ENCODE data around the gene SSH2. TPM values are rescaled to one million over a fixed set of nuclear protein-coding genes. Genes with fewer than 3 reads are reported as not detected.

The SSH2 gene
- total RNA-seq, 4 donors from 2014 or later, result 30.2 to 38.6 (median 35.5) TPM

DNA sequence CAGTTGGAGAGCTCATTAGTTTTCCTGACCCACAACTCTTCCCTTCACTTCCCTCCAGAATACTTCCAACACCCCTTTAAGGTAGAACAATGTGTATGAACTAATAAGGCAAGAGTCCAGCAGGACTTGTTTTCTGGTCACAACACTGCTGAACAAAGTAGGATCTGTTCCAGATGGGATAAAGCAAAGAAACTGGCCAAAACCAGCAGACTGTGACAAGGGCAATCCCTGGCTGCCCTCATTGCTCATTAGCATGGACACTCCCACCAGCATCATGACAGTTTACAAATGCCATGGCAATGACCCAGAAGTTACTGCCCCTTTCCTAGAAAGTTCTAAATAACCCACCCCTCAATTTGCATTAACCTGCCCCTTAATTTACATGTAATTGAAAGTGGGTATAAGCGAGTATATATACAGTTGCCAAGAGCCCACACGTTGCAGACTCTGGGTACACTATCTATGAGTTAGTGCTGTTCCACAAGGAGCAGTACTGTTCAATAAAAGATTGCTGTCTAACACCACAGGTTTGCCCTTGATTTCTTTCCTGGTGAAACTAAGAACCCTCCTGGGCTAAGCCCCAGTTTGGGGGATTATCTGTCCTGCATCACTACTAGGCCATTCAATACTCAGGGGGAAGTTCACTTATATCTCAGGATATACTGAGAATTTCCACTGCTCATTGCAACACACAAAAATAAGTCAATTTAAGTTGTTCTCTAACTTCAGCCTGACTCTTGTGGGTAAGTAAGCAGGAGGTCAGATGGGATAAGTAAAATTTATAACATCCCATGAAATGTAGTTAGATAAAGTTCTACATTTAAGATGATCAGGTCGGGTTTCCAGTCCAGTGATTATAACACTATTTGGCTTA is 82.3 kb downstream of the SSH2 start:
- Histone ChIP-seq H3K27ac (peak overlapping the region in 1 of 3 donors; percentile 36), H3K36me3 (no peaks in the 10 kb centered on the region), H3K27me3 (no peaks in the 10 kb centered on the region), H3K4me3 (replicated peaks in 1 of 3) (no peak overlapping the region), H3K9me3 (no peaks in the 10 kb centered on the region), H3K4me1 (peaks cover 14 to 19% of the 10 kb centered on the region in 2 donors)
- peak; percentile 16 to 32 for DNase-seq
- intact Hi-C loops (cut with DNase I), result no loop called here
- 86 to 97% methylated on average over 3 of the region's 3 CpGs for WGBS, 2 donors
- TF ChIP-seq POLR2A (IDR thresholded peaks at IDR 0.05), result no peak
- TF ChIP-seq, protein P1, sequence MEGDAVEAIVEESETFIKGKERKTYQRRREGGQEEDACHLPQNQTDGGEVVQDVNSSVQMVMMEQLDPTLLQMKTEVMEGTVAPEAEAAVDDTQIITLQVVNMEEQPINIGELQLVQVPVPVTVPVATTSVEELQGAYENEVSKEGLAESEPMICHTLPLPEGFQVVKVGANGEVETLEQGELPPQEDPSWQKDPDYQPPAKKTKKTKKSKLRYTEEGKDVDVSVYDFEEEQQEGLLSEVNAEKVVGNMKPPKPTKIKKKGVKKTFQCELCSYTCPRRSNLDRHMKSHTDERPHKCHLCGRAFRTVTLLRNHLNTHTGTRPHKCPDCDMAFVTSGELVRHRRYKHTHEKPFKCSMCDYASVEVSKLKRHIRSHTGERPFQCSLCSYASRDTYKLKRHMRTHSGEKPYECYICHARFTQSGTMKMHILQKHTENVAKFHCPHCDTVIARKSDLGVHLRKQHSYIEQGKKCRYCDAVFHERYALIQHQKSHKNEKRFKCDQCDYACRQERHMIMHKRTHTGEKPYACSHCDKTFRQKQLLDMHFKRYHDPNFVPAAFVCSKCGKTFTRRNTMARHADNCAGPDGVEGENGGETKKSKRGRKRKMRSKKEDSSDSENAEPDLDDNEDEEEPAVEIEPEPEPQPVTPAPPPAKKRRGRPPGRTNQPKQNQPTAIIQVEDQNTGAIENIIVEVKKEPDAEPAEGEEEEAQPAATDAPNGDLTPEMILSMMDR (IDR thresholded peaks at IDR 0.05), result no peak

DNA sequence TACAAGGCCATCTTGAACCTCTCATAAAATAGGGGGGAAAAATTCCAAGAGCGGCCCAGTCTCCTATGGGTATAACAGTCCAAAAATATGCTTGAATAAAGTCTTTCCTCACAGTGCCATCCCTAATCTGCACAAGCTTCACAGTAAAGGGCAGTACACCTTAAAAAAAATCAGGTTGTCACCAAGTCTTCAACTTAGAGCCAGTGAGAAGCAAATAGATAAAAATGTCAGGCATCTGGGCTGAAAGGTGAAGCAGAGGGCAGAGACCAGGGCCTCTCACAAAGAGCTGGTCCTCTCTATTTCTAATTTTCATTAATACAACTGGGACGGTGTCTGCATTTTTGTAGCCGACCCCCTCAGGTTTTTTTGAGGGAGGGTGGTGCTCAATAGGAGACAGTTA is 82.9 kb downstream of the SSH2 start:
- no peak for DNase-seq
- intact Hi-C loops (cut with DNase I), result no loop called here
- peaks cover 14 to 19% of the 10 kb centered on the region in 2 donors for H3K4me1 ChIP-seq
- H3K9me3 ChIP-seq, result no peaks in the 10 kb centered on the region
- TF ChIP-seq, protein P1 (IDR thresholded peaks at IDR 0.05), result no peak
- no peak for TF ChIP-seq POLR2A (IDR thresholded peaks at IDR 0.05)
- no peaks in the 10 kb centered on the region for H3K27me3 ChIP-seq
- peak overlapping the region in 2 of 3 donors; percentile 11 to 36 for H3K27ac ChIP-seq
- 81 to 87% methylated on average over 3 of the region's 3 CpGs for WGBS, 2 donors
- H3K4me3 ChIP-seq (replicated peaks in 1 of 3), result no peak overlapping the region
- H3K36me3 ChIP-seq, result no peaks in the 10 kb centered on the region

DNA sequence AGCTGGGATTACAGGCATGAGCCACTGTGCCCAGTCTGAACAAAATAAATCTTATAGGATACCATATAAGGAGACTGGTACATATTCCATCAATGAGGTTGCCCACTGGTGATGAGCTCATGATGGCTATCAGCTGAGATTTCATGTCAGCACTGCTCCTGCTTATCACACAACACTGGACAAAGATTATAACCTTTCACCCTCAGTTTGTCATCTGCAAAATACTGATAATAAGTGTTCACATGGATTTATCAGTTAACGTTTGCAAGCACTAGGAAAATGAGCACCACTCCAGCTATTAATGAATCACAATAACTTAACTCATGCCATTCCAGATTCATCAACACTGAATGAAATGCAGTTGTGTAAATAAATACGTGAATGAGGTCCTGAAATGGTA is 83.7 kb downstream of the SSH2 start:
- H3K27ac ChIP-seq, result no peak overlapping the region
- peaks cover 15 to 19% of the 10 kb centered on the region in 2 donors for H3K4me1 ChIP-seq
- DNase-seq, result no peak
- 70 to 87% methylated on average over 2 of the region's 2 CpGs for WGBS, 2 donors
- no peak overlapping the region for H3K4me3 ChIP-seq (replicated peaks in 1 of 3)
- H3K36me3 ChIP-seq, result no peaks in the 10 kb centered on the region
- no peaks in the 10 kb centered on the region for H3K9me3 ChIP-seq
- no peaks in the 10 kb centered on the region for H3K27me3 ChIP-seq
- intact Hi-C loops (cut with DNase I), result no loop called here
- no peak for TF ChIP-seq POLR2A (IDR thresholded peaks at IDR 0.05)
- TF ChIP-seq, protein P1 (IDR thresholded peaks at IDR 0.05), result no peak

DNA sequence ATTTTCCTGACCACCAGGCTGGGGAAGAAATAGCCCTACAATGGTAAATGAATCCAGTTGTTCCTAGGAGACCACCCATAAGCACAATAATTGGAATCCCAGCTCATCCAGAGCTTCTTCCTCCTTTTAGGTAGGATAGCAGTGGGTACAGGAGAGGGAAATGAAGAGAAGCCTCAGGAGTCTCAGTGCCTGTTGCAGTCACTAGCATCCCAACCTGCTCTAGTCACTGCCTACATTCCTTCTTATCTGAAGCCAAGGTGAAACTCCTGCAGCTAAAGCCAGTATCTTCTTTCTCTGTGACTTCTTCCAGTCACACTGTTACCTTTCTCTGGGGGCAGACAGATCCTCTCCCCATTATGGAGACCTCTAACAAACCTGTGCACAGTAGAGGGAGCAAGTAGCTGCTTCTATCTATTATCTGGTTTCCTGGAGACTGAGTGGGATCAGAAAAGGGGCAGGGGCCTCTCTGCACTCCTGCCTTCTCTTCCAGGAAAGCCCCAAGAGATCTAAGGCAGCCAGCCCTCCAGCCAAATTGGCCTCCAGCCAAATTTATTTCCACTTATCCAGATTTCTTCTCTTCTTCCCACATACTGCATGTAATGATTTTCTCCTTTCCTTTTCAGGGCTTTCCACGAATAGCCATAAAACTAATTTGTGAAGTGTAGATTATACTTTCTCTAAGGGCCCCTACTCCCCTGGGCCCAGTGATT is 85.5 kb downstream of the SSH2 start:
- WGBS, 2 donors, result 75 to 79% methylated on average over 1 of the region's 1 CpG

More for the DNA sequence above, 85.5 kb downstream of the SSH2 start:
- H3K4me3 ChIP-seq (replicated peaks in 1 of 3), result no peak overlapping the region
- no peak for DNase-seq
- no peak for TF ChIP-seq POLR2A (IDR thresholded peaks at IDR 0.05)
- TF ChIP-seq, protein P1 (IDR thresholded peaks at IDR 0.05), result no peak
- H3K9me3 ChIP-seq, result no peaks in the 10 kb centered on the region
- no peaks in the 10 kb centered on the region for H3K36me3 ChIP-seq
- no peak overlapping the region for H3K27ac ChIP-seq
- peaks cover 19 to 23% of the 10 kb centered on the region in 2 donors for H3K4me1 ChIP-seq
- intact Hi-C loops (cut with DNase I), result no loop called here
- H3K27me3 ChIP-seq, result no peaks in the 10 kb centered on the region

Data from thyroid gland (tissue), 4 donors.